Erythroblast (primary cell): ENCODE measurements around the gene CPA4.

Source experiments
- GATA1 ChIP-seq: IDR thresholded peaks from 2 replicates; pipeline ENCODE4 v1.6.1; 2011; ENCODE audit warnings: low read depth, mild to moderate bottlenecking, control low read depth, low read length, moderate library complexity
- POLR2A ChIP-seq: IDR thresholded peaks from 2 replicates; pipeline ENCODE4 v1.6.1; 2011; ENCODE audit warnings: mild to moderate bottlenecking, low read length

DNA sequence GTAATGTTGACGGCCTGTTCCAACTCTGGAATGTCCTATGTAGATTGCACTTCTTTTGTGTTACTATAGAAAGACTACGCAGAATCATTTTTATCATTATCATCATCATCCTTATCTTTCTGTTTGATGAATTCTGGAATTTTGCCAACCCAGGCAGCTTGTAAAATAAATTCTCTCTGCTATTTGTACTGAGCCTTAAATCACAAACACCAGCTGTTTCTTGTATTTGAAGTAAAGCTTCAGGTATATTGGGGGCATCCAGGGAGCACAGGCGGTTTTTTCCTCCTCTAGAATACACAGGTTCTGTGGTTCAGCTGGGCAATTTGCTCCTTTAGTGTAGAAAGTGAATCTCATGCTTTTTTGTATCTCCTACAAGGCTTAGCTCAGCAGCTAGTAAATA lies 36.7 kb downstream of the CPA4 start:
- no peak for TF ChIP-seq POLR2A
- no peak for TF ChIP-seq GATA1
